Stomach (tissue), 4 donors: ENCODE measurements around the gene STRA6.

Experiments used
- CTCF ChIP-seq, 7 experiments: fragments of 450-650 bp in 4 of 7; fragments of 200-600 bp in 3 of 7; sonication (generic) in 3 of 7; IDR thresholded peaks; one replicate each; pipeline ENCODE4 v1.5.1; 2016 to 2019; ENCODE audit warnings: antibody characterized with exemption in 7 of 7, control low read depth in 2 of 7, mild to moderate bottlenecking in 1 of 7
- EP300 ChIP-seq: sonication (generic); formaldehyde crosslinking; IDR thresholded peaks from one replicate; pipeline ENCODE4 v1.6.1; 2017; ENCODE audit warnings: antibody characterized with exemption

- TF ChIP-seq CTCF (IDR thresholded peaks at IDR 0.05): no peak
- no peak for TF ChIP-seq EP300
These were observed 11.3 kb upstream of the STRA6 start for GRCh38 chr15:74213858-74214284.
